BJ (cell line): ENCODE data around the gene COL20A1. TPM values are rescaled to one million over a fixed set of nuclear protein-coding genes. Genes with fewer than 3 reads are reported as not detected.

Source experiments
- CTCF ChIA-PET: fragments of 350-600 bp; formaldehyde crosslinking; extraction: SDS; loops from one replicate; lab custom pipeline; 2021; ENCODE audit warnings: antibody characterized with exemption, inconsistent platforms; lab: Yijun Ruan, JAX
- POLR2A ChIA-PET: fragments of 300-600 bp; sonication (Branson Sonifier 250); formaldehyde crosslinking; extraction: SDS; loops from one replicate; lab custom pipeline; 2021; ENCODE audit warnings: antibody characterized with exemption; lab: Charles Lee
- DNase-seq: peaks from one replicate; pipeline ENCODE4 v3.0.0-alpha.2; 2011; ENCODE audit warnings: low read depth
- H3K27me3 ChIP-seq: 2 replicates; pipeline ENCODE4 v1.6.0; 2011; ENCODE audit warnings: low read length; ENCODE audit not compliant: control insufficient read depth, insufficient read depth
- H3K36me3 ChIP-seq: 2 replicates; pipeline ENCODE4 v1.5.1; 2011; ENCODE audit warnings: low read length; ENCODE audit not compliant: control insufficient read depth, insufficient read depth
- H3K4me3 ChIP-seq: 2 replicates; pipeline ENCODE4 v1.5.1; 2011; ENCODE audit warnings: low read depth, mild to moderate bottlenecking, control low read depth, low read length
- polyA plus RNA-seq: library from polyadenylated mRNA; depleted of rRNA; stranded (reverse); fragments of >200 nt; gene quantifications from 2 replicates; pipeline ENCODE4 v1.2.3, GENCODE V29; 2011
- TF ChIP-seq, protein P1 (sequence below): IDR thresholded peaks from 2 replicates; pipeline ENCODE4 v1.5.1; 2011; ENCODE audit warnings: low read depth, mild to moderate bottlenecking, control low read depth, inconsistent platforms, low read length, moderate library complexity; ENCODE audit not compliant: insufficient read depth

Gene COL20A1
- polyA plus RNA-seq, 1 experiment = not detected

DNA sequence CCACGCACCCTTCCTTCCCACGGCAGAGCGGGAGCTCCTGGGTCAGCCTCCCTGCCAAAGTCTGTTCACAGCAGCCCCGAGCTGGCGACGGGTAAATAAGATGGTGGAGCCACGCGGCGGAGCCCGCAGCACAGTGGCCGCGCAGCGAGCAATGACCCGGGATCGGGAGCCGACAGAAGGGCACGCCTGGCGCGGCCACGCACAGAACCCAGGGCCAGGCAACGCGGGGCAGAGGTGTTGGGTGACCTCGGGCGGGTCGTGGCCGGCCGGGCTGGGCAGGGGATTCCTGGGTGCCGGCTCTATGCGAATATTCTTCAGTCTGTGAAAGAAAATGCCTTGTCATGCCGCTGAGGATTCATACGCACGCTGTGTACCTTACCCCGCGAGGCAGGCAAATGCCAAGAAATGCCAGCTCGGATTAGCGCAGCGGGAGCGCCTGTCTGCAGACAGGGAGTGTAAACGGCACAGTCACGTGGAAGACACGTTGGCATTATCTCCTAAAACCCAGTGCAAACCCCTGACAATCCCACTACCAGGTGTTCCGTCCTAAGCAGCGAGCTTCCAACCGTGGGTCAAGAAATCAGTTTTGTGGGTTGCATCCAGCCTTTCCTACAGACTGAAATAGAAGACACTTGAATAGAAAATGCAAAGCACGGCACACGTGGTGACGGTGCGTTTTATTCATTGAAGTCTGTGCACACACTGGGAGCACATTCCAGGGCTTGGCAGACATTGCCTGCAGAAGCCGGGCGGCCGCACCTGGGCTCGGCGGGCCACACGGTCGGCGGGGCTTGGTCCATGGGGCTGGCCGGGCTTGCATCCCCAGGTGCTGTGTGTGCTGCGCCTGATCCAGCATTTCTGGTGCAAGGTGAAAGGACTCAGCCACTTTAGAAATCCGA lies 49.8 kb downstream of the COL20A1 start:
- ChIA-PET POLR2A (no interaction called here), CTCF (no interaction called here)
- Histone ChIP-seq H3K36me3 (no peaks in the 10 kb centered on the region), H3K4me3 (no peak overlapping the region), H3K27me3 (peaks cover 12% of the 10 kb centered on the region)
- DNase-seq = no peak
- TF ChIP-seq, protein P1, sequence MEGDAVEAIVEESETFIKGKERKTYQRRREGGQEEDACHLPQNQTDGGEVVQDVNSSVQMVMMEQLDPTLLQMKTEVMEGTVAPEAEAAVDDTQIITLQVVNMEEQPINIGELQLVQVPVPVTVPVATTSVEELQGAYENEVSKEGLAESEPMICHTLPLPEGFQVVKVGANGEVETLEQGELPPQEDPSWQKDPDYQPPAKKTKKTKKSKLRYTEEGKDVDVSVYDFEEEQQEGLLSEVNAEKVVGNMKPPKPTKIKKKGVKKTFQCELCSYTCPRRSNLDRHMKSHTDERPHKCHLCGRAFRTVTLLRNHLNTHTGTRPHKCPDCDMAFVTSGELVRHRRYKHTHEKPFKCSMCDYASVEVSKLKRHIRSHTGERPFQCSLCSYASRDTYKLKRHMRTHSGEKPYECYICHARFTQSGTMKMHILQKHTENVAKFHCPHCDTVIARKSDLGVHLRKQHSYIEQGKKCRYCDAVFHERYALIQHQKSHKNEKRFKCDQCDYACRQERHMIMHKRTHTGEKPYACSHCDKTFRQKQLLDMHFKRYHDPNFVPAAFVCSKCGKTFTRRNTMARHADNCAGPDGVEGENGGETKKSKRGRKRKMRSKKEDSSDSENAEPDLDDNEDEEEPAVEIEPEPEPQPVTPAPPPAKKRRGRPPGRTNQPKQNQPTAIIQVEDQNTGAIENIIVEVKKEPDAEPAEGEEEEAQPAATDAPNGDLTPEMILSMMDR = no peak

- no peak for DNase-seq
- Histone ChIP-seq H3K36me3 (no peaks in the 10 kb centered on the region), H3K27me3 (peaks cover 12% of the 10 kb centered on the region), H3K4me3 (no peak overlapping the region)
- POLR2A ChIA-PET = no interaction called here
- CTCF ChIA-PET = no interaction called here
- TF ChIP-seq, protein P1 = no peak
These were observed 50.8 kb downstream of the COL20A1 start for GRCh38 chr20:63343460-63344445.

DNA sequence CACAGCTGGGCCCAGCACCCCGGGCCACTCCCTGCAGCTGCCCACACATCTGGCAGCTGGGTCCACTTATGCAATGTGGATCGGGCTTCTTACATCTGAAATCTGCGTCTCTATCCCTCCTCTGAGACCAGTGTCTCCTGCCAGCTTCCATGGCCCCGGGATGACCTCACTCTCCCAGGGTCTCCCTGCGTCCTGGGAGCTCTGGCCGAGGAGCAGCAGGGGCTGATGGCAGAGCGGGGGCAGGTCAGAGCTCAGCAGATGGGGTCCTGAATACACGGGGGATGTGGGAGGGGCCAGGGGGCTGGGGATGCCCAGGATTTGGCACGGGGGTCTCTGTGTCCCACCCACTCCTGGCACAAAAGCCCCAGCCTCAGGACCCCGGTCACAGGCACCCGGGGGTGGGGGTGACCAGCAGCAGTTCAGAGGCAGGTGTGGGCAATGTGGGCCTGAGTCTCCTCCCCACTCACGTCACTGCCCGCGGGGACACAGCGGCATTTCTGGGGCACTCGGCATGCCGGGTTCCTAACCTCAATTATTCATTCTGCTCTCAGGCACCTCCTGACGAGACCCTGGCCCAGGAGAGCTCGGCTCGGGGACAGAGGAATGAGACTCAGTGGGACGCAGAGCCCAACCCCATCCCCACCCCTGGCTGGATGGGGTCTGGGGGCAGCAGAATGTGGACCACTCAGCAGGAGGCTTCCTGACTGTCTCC lies 51.8 kb downstream of the COL20A1 start:
- Histone ChIP-seq H3K27me3 (peaks cover 12% of the 10 kb centered on the region), H3K36me3 (no peaks in the 10 kb centered on the region), H3K4me3 (no peak overlapping the region)
- ChIA-PET CTCF (interaction anchor here (1.9 kb wide), 1 partner anchor 36 kb away, joined by 4 read pairs; no protein-coding TSS in a partner anchor), POLR2A (no interaction called here)
- no peak for DNase-seq
- TF ChIP-seq, protein P1 = no peak

GRCh38 chr20:63345328-63346100 lies 52.5 kb downstream of the COL20A1 start:
- TF ChIP-seq, protein P1 = no peak
- no peak for DNase-seq
- Histone ChIP-seq H3K36me3 (no peaks in the 10 kb centered on the region), H3K27me3 (peaks cover 12% of the 10 kb centered on the region), H3K4me3 (no peak overlapping the region)
- POLR2A ChIA-PET = no interaction called here
- CTCF ChIA-PET = interaction anchor here (1.9 kb wide), 1 partner anchor 36 kb away, joined by 4 read pairs; no protein-coding TSS in a partner anchor
